GM12873 (cell line): ENCODE data around the gene KRT7.

Source experiments
- CTCF ChIP-seq: IDR thresholded peaks from 2 replicates; pipeline ENCODE4 v1.5.1; 2012; ENCODE audit warnings: low read depth, mild to moderate bottlenecking, moderate library complexity, low read length, control low read depth; ENCODE audit not compliant: insufficient read depth; ENCODE audit errors: missing control alignments

KRT7 gene

GRCh38 chr12:52262286-52262685 lies 29.2 kb downstream of the KRT7 start:
- no peak for TF ChIP-seq CTCF

- TF ChIP-seq CTCF, result no peak
Observed at GRCh38 chr12:52263761-52264434, 30.9 kb downstream of the KRT7 start.

GRCh38 chr12:52264435-52264825 lies 31.4 kb downstream of the KRT7 start:
- no peak for TF ChIP-seq CTCF

GRCh38 chr12:52266514-52266913 lies 33.5 kb downstream of the KRT7 start:
- no peak for TF ChIP-seq CTCF

- no peak for TF ChIP-seq CTCF
Observed at GRCh38 chr12:52267266-52267665, 34.2 kb downstream of the KRT7 start.

GRCh38 chr12:52267699-52268098 lies 34.7 kb downstream of the KRT7 start:
- no peak for TF ChIP-seq CTCF

- TF ChIP-seq CTCF, result no peak
Observed at GRCh38 chr12:52268212-52268611, 35.2 kb downstream of the KRT7 start.

- no peak for TF ChIP-seq CTCF
Observed at GRCh38 chr12:52270541-52271070, 37.6 kb downstream of the KRT7 start.
